Spleen (tissue), 7 donors: Measurements from ENCODE around the gene DDX3X.
A peak's percentile ranks its signal among the peaks of the same experiment; 100 is the strongest.

Experiments used
- CTCF ChIP-seq, 11 experiments: fragments of 200-600 bp in 7 of 11; fragments of 450-650 bp in 4 of 11; sonication (generic) in 4 of 11; IDR thresholded peaks in 8 of 11; conservative IDR thresholded peaks in 3 of 11; 1 replicate in 7 of 11; 2 replicates in 4 of 11; pipeline versions ENCODE4 v1.4.0 to v1.8.0; 2016 to 2021; ENCODE audit warnings: antibody characterized with exemption in 11 of 11, inconsistent platforms in 4 of 11, mild to moderate bottlenecking in 1 of 11
- POLR2AphosphoS5 ChIP-seq, 3 donors: sonication (generic); formaldehyde crosslinking; IDR thresholded peaks; one replicate each; pipeline ENCODE4 v1.5.1; 2017; ENCODE audit warnings: antibody characterized with exemption in 3 of 3
- donor health status: DM: no; HTN: no; CAD: no; lungs with moderate emphysema.
- donor health status: DM: no; HTN: no; CAD: no.
- donor health status: DM: no; HTN: no; CAD: no.

- TF ChIP-seq CTCF (IDR thresholded peaks at IDR 0.05 in 8 of 11, conservative IDR thresholded peaks at IDR 0.05 in 3 of 11) (no peak), POLR2AphosphoS5 (IDR thresholded peaks at IDR 0.05) (peak in 1 of 3 donors; percentile 56)
These were observed 47.7 kb downstream of the DDX3X start for GRCh38 chrX:41381685-41382084.
